Central memory CD8-positive, alpha-beta T cell (primary cell): ENCODE results near the gene FAU.

Source experiments
- ATAC-seq: fragments of 150-1000 bp; cut with Tn5 transposase; replicated peaks from 2 replicates; pipeline ENCODE4 v1.10.0; 2022; ENCODE audit warnings: mild to moderate bottlenecking, moderate FRiP score, moderate number of reproducible peaks; ENCODE audit not compliant: poor library complexity, severe bottlenecking; ENCODE audit errors: extremely low read depth
- DNase-seq, 2 donors: peaks; one replicate each; pipeline ENCODE4 v3.0.0; 2021; ENCODE audit warnings: low spot score in 2 of 2
- H3K27ac Mint-ChIP-seq: one replicate; pipeline ENCODE4 v1.8.0; 2022; ENCODE audit warnings: low read depth, mild to moderate bottlenecking, moderate library complexity, mixed read lengths
- H3K27me3 Mint-ChIP-seq: one replicate; pipeline ENCODE4 v1.8.0; 2022; ENCODE audit warnings: mixed read lengths
- H3K36me3 Mint-ChIP-seq: one replicate; pipeline ENCODE4 v1.8.0; 2022; ENCODE audit warnings: mild to moderate bottlenecking, moderate library complexity, mixed read lengths; ENCODE audit not compliant: insufficient read depth
- H3K4me1 Mint-ChIP-seq: one replicate; pipeline ENCODE4 v1.8.0; 2022; ENCODE audit warnings: mixed read lengths
- H3K4me3 Mint-ChIP-seq: one replicate; pipeline ENCODE4 v1.8.0; 2022; ENCODE audit warnings: mild to moderate bottlenecking, moderate library complexity, mixed read lengths
- H3K9me3 Mint-ChIP-seq: one replicate; pipeline ENCODE4 v1.8.0; 2022; ENCODE audit warnings: mixed read lengths

FAU gene

GRCh38 chr11:65121865-65122696 lies at the start of gene FAU, which contains the start of gene MRPL49:
FAU (minus strand) TSS chr11:65122134; CDS start chr11:65121813, 321 bp downstream.
MRPL49 (plus strand) TSS chr11:65122321; CDS start chr11:65122347, 26 bp downstream.
- Mint-ChIP-seq H3K4me1 (peaks cover 24% of the 10 kb centered on the region), H3K4me3 (peak within 1 kb of the TSS; percentile 96), H3K36me3 (peaks cover 55% of the 10 kb centered on the region), H3K9me3 (no peaks in the 10 kb centered on the region), H3K27ac (peak within 1 kb of the TSS; percentile 99), H3K27me3 (no peaks in the 10 kb centered on the region)
- ATAC-seq (peak; percentile 86), DNase-seq (peak; percentile 93 to 98)

GRCh38 chr11:65170058-65170534 lies 48.2 kb upstream of the FAU start, which contains the start of gene SPDYC:
SPDYC (plus strand) TSS chr11:65170233; CDS start chr11:65171358, 1,125 bp downstream.
- H3K27ac Mint-ChIP-seq, result peak within 1 kb of the TSS; percentile 91
- no peaks in the 10 kb centered on the region for H3K9me3 Mint-ChIP-seq
- no peak within 1 kb of the TSS for H3K4me3 Mint-ChIP-seq

GRCh38 chr11:65169164-65169641 lies 47.3 kb upstream of the FAU start:
- no peaks in the 10 kb centered on the region for H3K9me3 Mint-ChIP-seq
- H3K27ac Mint-ChIP-seq, result peak overlapping the region; percentile 91
- H3K27me3 Mint-ChIP-seq, result no peaks in the 10 kb centered on the region
- DNase-seq (no peak), ATAC-seq (no peak)
- no peaks in the 10 kb centered on the region for H3K36me3 Mint-ChIP-seq
- H3K4me3 Mint-ChIP-seq, result no peak overlapping the region
- peaks cover 6% of the 10 kb centered on the region for H3K4me1 Mint-ChIP-seq

More at GRCh38 chr11:65170058-65170534, 48.2 kb upstream of the FAU start, which contains the start of gene SPDYC:
- peaks cover 6% of the 10 kb centered on the region for H3K4me1 Mint-ChIP-seq
- ATAC-seq, result no peak
- H3K27me3 Mint-ChIP-seq, result no peaks in the 10 kb centered on the region
- no peaks in the 10 kb centered on the region for H3K36me3 Mint-ChIP-seq
- no peak for DNase-seq

- no peaks in the 10 kb centered on the region for H3K36me3 Mint-ChIP-seq
- no peak overlapping the region for H3K27ac Mint-ChIP-seq
- ATAC-seq (no peak), DNase-seq (no peak)
- no peak overlapping the region for H3K4me3 Mint-ChIP-seq
- H3K4me1 Mint-ChIP-seq, result peaks cover 6% of the 10 kb centered on the region
- no peaks in the 10 kb centered on the region for H3K27me3 Mint-ChIP-seq
- no peaks in the 10 kb centered on the region for H3K9me3 Mint-ChIP-seq
Observed at GRCh38 chr11:65167656-65168055, 45.7 kb upstream of the FAU start.

- Mint-ChIP-seq H3K4me3 (no peak overlapping the region), H3K27me3 (no peaks in the 10 kb centered on the region), H3K4me1 (peaks cover 6% of the 10 kb centered on the region), H3K9me3 (no peaks in the 10 kb centered on the region), H3K36me3 (no peaks in the 10 kb centered on the region), H3K27ac (no peak overlapping the region)
- ATAC-seq (no peak), DNase-seq (no peak)
Observed at GRCh38 chr11:65166893-65167292, 45.0 kb upstream of the FAU start.

GRCh38 chr11:65165410-65166317 lies 43.7 kb upstream of the FAU start:
- no peak for DNase-seq
- no peak for ATAC-seq
- no peaks in the 10 kb centered on the region for H3K36me3 Mint-ChIP-seq
- peaks cover 6% of the 10 kb centered on the region for H3K4me1 Mint-ChIP-seq
- H3K27ac Mint-ChIP-seq, result no peak overlapping the region
- H3K27me3 Mint-ChIP-seq, result no peaks in the 10 kb centered on the region
- H3K4me3 Mint-ChIP-seq, result no peak overlapping the region
- H3K9me3 Mint-ChIP-seq, result no peaks in the 10 kb centered on the region

GRCh38 chr11:65163684-65164083 lies 41.8 kb upstream of the FAU start:
- no peak for ATAC-seq
- Mint-ChIP-seq H3K9me3 (no peaks in the 10 kb centered on the region), H3K4me3 (no peak overlapping the region), H3K4me1 (no peaks in the 10 kb centered on the region), H3K27ac (no peak overlapping the region), H3K36me3 (no peaks in the 10 kb centered on the region), H3K27me3 (no peaks in the 10 kb centered on the region)
- DNase-seq, result no peak

GRCh38 chr11:65160643-65161042 lies 38.7 kb upstream of the FAU start:
- Mint-ChIP-seq H3K4me1 (no peaks in the 10 kb centered on the region), H3K9me3 (no peaks in the 10 kb centered on the region), H3K27ac (no peak overlapping the region), H3K27me3 (no peaks in the 10 kb centered on the region), H3K4me3 (no peak overlapping the region), H3K36me3 (no peaks in the 10 kb centered on the region)
- DNase-seq, result no peak
- no peak for ATAC-seq

GRCh38 chr11:65159012-65159411 lies 37.1 kb upstream of the FAU start:
- Mint-ChIP-seq H3K4me1 (no peaks in the 10 kb centered on the region), H3K9me3 (no peaks in the 10 kb centered on the region), H3K27ac (no peak overlapping the region), H3K36me3 (no peaks in the 10 kb centered on the region), H3K27me3 (no peaks in the 10 kb centered on the region), H3K4me3 (no peak overlapping the region)
- no peak for ATAC-seq
- DNase-seq, result no peak

- Mint-ChIP-seq H3K4me3 (no peak overlapping the region), H3K27me3 (no peaks in the 10 kb centered on the region), H3K27ac (no peak overlapping the region), H3K36me3 (no peaks in the 10 kb centered on the region), H3K4me1 (no peaks in the 10 kb centered on the region), H3K9me3 (no peaks in the 10 kb centered on the region)
- no peak for DNase-seq
- no peak for ATAC-seq
Observed at GRCh38 chr11:65157336-65157735, 35.4 kb upstream of the FAU start.

GRCh38 chr11:65156926-65157325 lies 35.0 kb upstream of the FAU start:
- Mint-ChIP-seq H3K4me1 (no peaks in the 10 kb centered on the region), H3K36me3 (no peaks in the 10 kb centered on the region), H3K27me3 (no peaks in the 10 kb centered on the region), H3K4me3 (no peak overlapping the region), H3K27ac (no peak overlapping the region), H3K9me3 (no peaks in the 10 kb centered on the region)
- no peak for DNase-seq
- ATAC-seq, result no peak

- ATAC-seq (no peak), DNase-seq (no peak)
- H3K4me1 Mint-ChIP-seq, result no peaks in the 10 kb centered on the region
- no peaks in the 10 kb centered on the region for H3K36me3 Mint-ChIP-seq
- no peak overlapping the region for H3K4me3 Mint-ChIP-seq
- no peaks in the 10 kb centered on the region for H3K9me3 Mint-ChIP-seq
- no peaks in the 10 kb centered on the region for H3K27me3 Mint-ChIP-seq
- H3K27ac Mint-ChIP-seq, result no peak overlapping the region
Observed at GRCh38 chr11:65156256-65156655, 34.3 kb upstream of the FAU start.
